Measurements from ENCODE around the gene GVQW3. TPM values are rescaled to one million over a fixed set of nuclear protein-coding genes. Genes with fewer than 3 reads are reported as not detected.

Gene GVQW3
- total RNA-seq, 1 experiment from 2014 or later = 4.7 TPM

DNA sequence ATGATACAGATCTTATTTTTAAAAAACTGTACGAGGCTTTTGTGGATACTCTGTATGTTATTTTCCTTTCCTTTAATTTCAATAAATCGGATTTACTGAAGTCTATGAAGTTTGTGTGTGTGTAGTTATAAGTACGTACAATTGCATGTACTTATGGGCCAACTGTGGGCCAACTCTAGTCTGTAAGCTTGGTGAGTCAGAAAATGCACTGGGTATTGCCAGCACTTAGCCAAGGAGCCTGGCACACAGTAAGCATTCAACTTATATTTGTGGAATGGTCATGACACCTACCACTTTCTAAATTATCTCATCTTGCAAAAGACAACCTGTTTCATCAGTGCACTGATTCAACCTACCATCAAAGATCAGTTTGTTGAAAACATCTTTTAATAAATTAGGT lies 32.8 kb upstream of the GVQW3 start (continued):
- TF ChIP-seq EZH2 (IDR thresholded peaks at IDR 0.05) (no peak), EGR1 (IDR thresholded peaks at IDR 0.05; ENCODE audit: low read depth) (no peak), POLR2A (IDR thresholded peaks at IDR 0.05; ENCODE audit: borderline replicate concordance, extremely low read depth, insufficient read depth, insufficient read length) (no peak), JUND (IDR thresholded peaks at IDR 0.05) (no peak)

- no peaks in the 10 kb centered on the region for H3K9me2 ChIP-seq (ENCODE audit: insufficient read depth)
- DNase-seq (ENCODE audit: low read depth, low spot score) (no peak), ATAC-seq (no peak)
- TF ChIP-seq RAD21 (IDR thresholded peaks at IDR 0.05; ENCODE audit: low read depth) = no peak
- TF ChIP-seq, protein P1, sequence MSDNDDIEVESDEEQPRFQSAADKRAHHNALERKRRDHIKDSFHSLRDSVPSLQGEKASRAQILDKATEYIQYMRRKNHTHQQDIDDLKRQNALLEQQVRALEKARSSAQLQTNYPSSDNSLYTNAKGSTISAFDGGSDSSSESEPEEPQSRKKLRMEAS (IDR thresholded peaks at IDR 0.05) = no peak
- TF ChIP-seq JUND (IDR thresholded peaks at IDR 0.05) = no peak
- TF ChIP-seq, protein P2, sequence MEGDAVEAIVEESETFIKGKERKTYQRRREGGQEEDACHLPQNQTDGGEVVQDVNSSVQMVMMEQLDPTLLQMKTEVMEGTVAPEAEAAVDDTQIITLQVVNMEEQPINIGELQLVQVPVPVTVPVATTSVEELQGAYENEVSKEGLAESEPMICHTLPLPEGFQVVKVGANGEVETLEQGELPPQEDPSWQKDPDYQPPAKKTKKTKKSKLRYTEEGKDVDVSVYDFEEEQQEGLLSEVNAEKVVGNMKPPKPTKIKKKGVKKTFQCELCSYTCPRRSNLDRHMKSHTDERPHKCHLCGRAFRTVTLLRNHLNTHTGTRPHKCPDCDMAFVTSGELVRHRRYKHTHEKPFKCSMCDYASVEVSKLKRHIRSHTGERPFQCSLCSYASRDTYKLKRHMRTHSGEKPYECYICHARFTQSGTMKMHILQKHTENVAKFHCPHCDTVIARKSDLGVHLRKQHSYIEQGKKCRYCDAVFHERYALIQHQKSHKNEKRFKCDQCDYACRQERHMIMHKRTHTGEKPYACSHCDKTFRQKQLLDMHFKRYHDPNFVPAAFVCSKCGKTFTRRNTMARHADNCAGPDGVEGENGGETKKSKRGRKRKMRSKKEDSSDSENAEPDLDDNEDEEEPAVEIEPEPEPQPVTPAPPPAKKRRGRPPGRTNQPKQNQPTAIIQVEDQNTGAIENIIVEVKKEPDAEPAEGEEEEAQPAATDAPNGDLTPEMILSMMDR (IDR thresholded peaks at IDR 0.05 in 2 of 3, conservative IDR thresholded peaks at IDR 0.05 in 1 of 3; ENCODE audit: borderline replicate concordance in 1 of 3, insufficient read depth in 1 of 3, low read depth in 2 of 3, low read length in 2 of 3) = no peak
- no peak for TF ChIP-seq REST (IDR thresholded peaks at IDR 0.05; ENCODE audit: low read depth)
- TF ChIP-seq POLR2AphosphoS5 (IDR thresholded peaks at IDR 0.05; ENCODE audit: low read depth, low read length) = no peak
- no peak for TF ChIP-seq ZBTB33 (IDR thresholded peaks at IDR 0.05; ENCODE audit: extremely low read depth, insufficient replicate concordance, low read length)
- TF ChIP-seq FOSL1 (IDR thresholded peaks at IDR 0.05; ENCODE audit: low read depth) = no peak
- TF ChIP-seq CBX3 (IDR thresholded peaks at IDR 0.05; ENCODE audit: low read depth) = no peak
- no peak for TF ChIP-seq EZH2phosphoT487 (IDR thresholded peaks at IDR 0.05; ENCODE audit: borderline replicate concordance)
- TF ChIP-seq EGR1 (IDR thresholded peaks at IDR 0.05; ENCODE audit: low read depth) = no peak
- TF ChIP-seq SRF (IDR thresholded peaks at IDR 0.05; ENCODE audit: low read depth) = no peak
- TF ChIP-seq ZNF274 (IDR thresholded peaks at IDR 0.05; ENCODE audit: low read depth, low read length) = no peak
- no peak for TF ChIP-seq POLR2A (IDR thresholded peaks at IDR 0.05; ENCODE audit: borderline replicate concordance, extremely low read depth, insufficient read depth, insufficient read length)
- TF ChIP-seq SP1 (IDR thresholded peaks at IDR 0.05; ENCODE audit: low read depth) = no peak
- TF ChIP-seq SIN3A (IDR thresholded peaks at IDR 0.05; ENCODE audit: low read depth) = no peak
- TF ChIP-seq ZFX (IDR thresholded peaks at IDR 0.05) = no peak
- TF ChIP-seq CEBPB (IDR thresholded peaks at IDR 0.05; ENCODE audit: low read depth) = no peak
- no peak for TF ChIP-seq EZH2 (IDR thresholded peaks at IDR 0.05)
- peaks cover 3 to 19% of the 10 kb centered on the region in 2 experiments; a peak in 2 of 4 replicates for H3K36me3 ChIP-seq (ENCODE audit: control insufficient read depth in 1 of 2, insufficient read depth in 2 of 2, low read length in 2 of 2)
- no TSS peak for BruUV-seq (replicated peaks)
- ChIA-PET POLR2A (no interaction called here), CTCF (no interaction called here), RAD21 (ENCODE audit: low non-redundant PET in 1 of 2, low total read pairs in 2 of 2, uncharacterized antibody in 2 of 2, unreplicated experiment in 2 of 2) (no interaction called here)
- no peak overlapping the region for H3K27ac ChIP-seq (ENCODE audit: low read depth, low read length)
- H3K4me3 ChIP-seq (replicated peaks in 1 of 2; ENCODE audit: low read depth in 1 of 2, low read length in 2 of 2) = no peak overlapping the region
- no peaks in the 10 kb centered on the region; the same call in 1 of the 2 replicates for H4K20me1 ChIP-seq (ENCODE audit: insufficient read depth)
- H2AFZ ChIP-seq (ENCODE audit: low read depth, low read length, poor library complexity, severe bottlenecking) = no peak overlapping the region
- H3K4me1 ChIP-seq (ENCODE audit: control insufficient read depth in 1 of 2, insufficient read depth in 2 of 2, low read length in 2 of 2) = no peaks in the 10 kb centered on the region
- no peak overlapping the region for H3K9ac ChIP-seq (ENCODE audit: low read length)
- H3K4me2 ChIP-seq (ENCODE audit: low read length) = no peak overlapping the region
- no peaks in the 10 kb centered on the region for H3K27me3 ChIP-seq (ENCODE audit: insufficient read depth, low read length)
- H3K79me2 ChIP-seq (ENCODE audit: insufficient read depth, low read length) = peaks cover 30% of the 10 kb centered on the region
- intact Hi-C loops (cut with micrococcal nuclease) = no loop called here
- H3K9me3 ChIP-seq (ENCODE audit: control insufficient read depth in 1 of 2, insufficient read depth in 1 of 2, low read depth in 1 of 2, low read length in 2 of 2) = no peaks in the 10 kb centered on the region
These were observed 26.0 kb upstream of the GVQW3 start for GRCh38 chr11:76355172-76355571.

All from HCT116 (cell line).